GM18867 (cell line): Measurements from ENCODE around the gene HECW1.
"Not testable (repeated sequence)": the region's sequence is repeated elsewhere in the genome, so short reads cannot be mapped to it uniquely, and the experiment has no call there.

Experiments
- ATAC-seq: cut with Tn5 transposase; IDR thresholded peaks from one replicate; pipeline ENCODE4 v1.9.1; 2021; ENCODE audit warnings: mild to moderate bottlenecking, moderate library complexity; ENCODE audit not compliant: unreplicated experiment

Gene HECW1

GRCh38 chr7:43460733-43461348, 348.4 kb downstream of the HECW1 start:
- no peak for ATAC-seq

GRCh38 chr7:43461349-43462024, 349.0 kb downstream of the HECW1 start:
- ATAC-seq = peak; percentile 73

GRCh38 chr7:43462836-43463235, 350.4 kb downstream of the HECW1 start:
- ATAC-seq = no peak

- ATAC-seq = no peak
Measured at GRCh38 chr7:43463401-43463980, 351.0 kb downstream of the HECW1 start.

GRCh38 chr7:43465581-43466554, 353.4 kb downstream of the HECW1 start:
- no peak for ATAC-seq

GRCh38 chr7:43467406-43467805, 355.0 kb downstream of the HECW1 start:
- no peak for ATAC-seq

- ATAC-seq = no peak
Measured at GRCh38 chr7:43467846-43468245, 355.4 kb downstream of the HECW1 start.

GRCh38 chr7:43469051-43469450, 356.6 kb downstream of the HECW1 start:
- no peak for ATAC-seq

GRCh38 chr7:43470110-43470509, 357.7 kb downstream of the HECW1 start:
- ATAC-seq = no peak

GRCh38 chr7:43475983-43476382, 363.5 kb downstream of the HECW1 start:
- no peak for ATAC-seq

GRCh38 chr7:43476896-43477295, 364.4 kb downstream of the HECW1 start:
- ATAC-seq = no peak

- ATAC-seq = peak; percentile 42
Measured at GRCh38 chr7:43479042-43479441, 366.6 kb downstream of the HECW1 start.

- ATAC-seq = no peak
Measured at GRCh38 chr7:43479543-43479942, 367.1 kb downstream of the HECW1 start.

GRCh38 chr7:43480581-43480980, 368.1 kb downstream of the HECW1 start:
- ATAC-seq = no peak

- no peak for ATAC-seq
Measured at GRCh38 chr7:43481902-43482678, 369.6 kb downstream of the HECW1 start.

GRCh38 chr7:43482679-43483252, 370.3 kb downstream of the HECW1 start:
- no peak for ATAC-seq

- no peak for ATAC-seq
Measured at GRCh38 chr7:43484678-43485395, 372.4 kb downstream of the HECW1 start.

- no peak for ATAC-seq
Measured at GRCh38 chr7:43485580-43485979, 373.1 kb downstream of the HECW1 start.

- not testable (repeated sequence) for ATAC-seq
Measured at GRCh38 chr7:43486008-43486407, 373.6 kb downstream of the HECW1 start.
